Endothelial cell of umbilical vein (primary cell): ENCODE measurements around the gene NT5C1A. TPM values are rescaled to one million over a fixed set of nuclear protein-coding genes. Genes with fewer than 3 reads are reported as not detected.

Experiments
- BruUV-seq: library from RNA; stranded (reverse); fragments of 400-500 nt; replicated peaks from 2 replicates; lab custom pipeline; 2021; lab: Mats Ljungman, UMichigan
- CTCF ChIA-PET: fragments of 300-600, 350-600 bp; sonication (Branson Sonifier 250); formaldehyde crosslinking; loops from one replicate; lab custom pipeline; 2021; ENCODE audit warnings: antibody characterized with exemption, inconsistent platforms; lab: Charles Lee
- POLR2A ChIA-PET: fragments of 300-600, 350-600 bp; sonication (Branson Sonifier 250); formaldehyde crosslinking; loops from one replicate; lab custom pipeline; 2021; ENCODE audit warnings: antibody characterized with exemption, inconsistent platforms; lab: Charles Lee
- DNase-seq: peaks from one replicate; pipeline ENCODE4 v3.0.0-alpha.2; 2011; ENCODE audit warnings: low read depth, low spot score
- FAIRE-seq: peaks from 2 replicates; lab custom pipeline; 2011; peaks lifted over from hg19 to GRCh38; lab: Jason Lieb, UNC
- H2AFZ ChIP-seq: 2 replicates; pipeline ENCODE4 v1.6.0; 2012; ENCODE audit warnings: low read depth, low read length, control low read depth, inconsistent platforms
- H3K27ac ChIP-seq: 2 replicates; pipeline ENCODE4 v1.5.1; 2011; ENCODE audit warnings: low read depth, mild to moderate bottlenecking, control low read depth, low read length, moderate library complexity; ENCODE audit not compliant: insufficient read depth
- H3K27me3 ChIP-seq, 2 experiments: 2 replicates each; pipeline versions ENCODE4 v1.6.0 to v1.6.1; 2011; ENCODE audit warnings: low read length in 2 of 2, mixed read lengths in 1 of 2; ENCODE audit not compliant: control insufficient read depth in 2 of 2, insufficient read depth in 2 of 2
- H3K36me3 ChIP-seq, 2 experiments: 2 replicates in 1 of 2; 3 replicates in 1 of 2; pipeline ENCODE4 v1.5.1; 2011; ENCODE audit warnings: low read length in 2 of 2, mild to moderate bottlenecking in 1 of 2, moderate library complexity in 1 of 2; ENCODE audit not compliant: control insufficient read depth in 2 of 2, insufficient read depth in 2 of 2; ENCODE audit errors: extremely low read depth in 1 of 2
- H3K4me1 ChIP-seq: 3 replicates; pipeline ENCODE4 v1.5.1; 2011; ENCODE audit warnings: mild to moderate bottlenecking, low read length; ENCODE audit not compliant: control insufficient read depth, insufficient read depth; ENCODE audit errors: extremely low read depth
- H3K4me2 ChIP-seq: 2 replicates; pipeline ENCODE4 v1.6.1; 2011; ENCODE audit warnings: low read length, control low read depth, mixed read lengths; ENCODE audit not compliant: insufficient read depth
- H3K4me3 ChIP-seq, 3 experiments: fragments of 200-600 bp in 1 of 3; sonication (generic), shearing (Covaris generic) in 1 of 3; replicated peaks in 1 of 3; 2 replicates each; pipeline ENCODE4 v1.5.1; 2011 to 2016; ENCODE audit warnings: control low read depth in 3 of 3, low read length in 3 of 3, mild to moderate bottlenecking in 2 of 3, inconsistent platforms in 1 of 3, low read depth in 1 of 3, moderate library complexity in 1 of 3; ENCODE audit not compliant: insufficient read depth in 1 of 3
- H3K79me2 ChIP-seq: 2 replicates; pipeline ENCODE4 v1.6.0; 2012; ENCODE audit warnings: low read length, inconsistent platforms; ENCODE audit not compliant: control insufficient read depth, insufficient read depth
- H3K9ac ChIP-seq: replicated peaks from 2 replicates; pipeline ENCODE3; 2011; ENCODE audit warnings: low read length, control low read depth; ENCODE audit not compliant: insufficient read depth; ENCODE audit errors: extremely low read depth
- H3K9me1 ChIP-seq: replicated peaks from 3 replicates; pipeline ENCODE4 v1.6.0; 2011; ENCODE audit warnings: mild to moderate bottlenecking, low read length; ENCODE audit not compliant: control insufficient read depth, insufficient read depth; ENCODE audit errors: extremely low read depth
- H3K9me3 ChIP-seq: replicated peaks from 2 replicates; pipeline ENCODE4 v1.5.1; 2012; ENCODE audit warnings: low read length, inconsistent platforms; ENCODE audit not compliant: control insufficient read depth, insufficient read depth
- H4K20me1 ChIP-seq: replicated peaks from 2 replicates; pipeline ENCODE3; 2011; ENCODE audit warnings: mild to moderate bottlenecking, low read length; ENCODE audit not compliant: control insufficient read depth, insufficient read depth; ENCODE audit errors: extremely low read depth
- EZH2 ChIP-seq: IDR thresholded peaks from 2 replicates; pipeline ENCODE4 v1.6.1; 2012; ENCODE audit warnings: borderline replicate concordance, low read depth, mild to moderate bottlenecking, moderate library complexity, low read length, inconsistent platforms; ENCODE audit not compliant: severe bottlenecking
- GATA2 ChIP-seq: IDR thresholded peaks from 2 replicates; pipeline ENCODE4 v1.7.0; 2011; ENCODE audit warnings: low read depth, mild to moderate bottlenecking, moderate library complexity, mixed read lengths, low read length; ENCODE audit not compliant: insufficient read length, insufficient read depth
- JUN ChIP-seq: IDR thresholded peaks from 2 replicates; pipeline ENCODE4 v1.6.1; 2011; ENCODE audit warnings: borderline replicate concordance, low read depth; ENCODE audit not compliant: insufficient read length, insufficient read depth
- MYC ChIP-seq: IDR thresholded peaks from one replicate; pipeline ENCODE4 v1.6.1; 2011; ENCODE audit warnings: mild to moderate bottlenecking, low read depth, low read length
- dilution Hi-C: fragments of 300-500 bp; cut with MboI; formaldehyde crosslinking; loops from one replicate; pipeline ENCODE4 v1.15.0; 2019; ENCODE audit warnings: low sequenced_read_pairs; ENCODE audit not compliant: extremely low pct_ligation_motif_present
- intact Hi-C: fragments of 100-400 bp; cut with micrococcal nuclease; formaldehyde crosslinking; loops from one replicate; pipeline ENCODE4 v1.10.0; 2022
- polyA plus RNA-seq, 4 experiments: library from polyadenylated mRNA; depleted of rRNA in 3 of 4; stranded (reverse) in 3 of 4; unstranded in 1 of 4; fragments of >200 nt; gene quantifications; 2 replicates each; pipeline versions ENCODE4 v1.2.1 to v1.2.3, GENCODE V29; 2011 to 2012; ENCODE audit warnings: missing spikeins in 1 of 4
- total RNA-seq: library from RNA; stranded (reverse); gene quantifications from 2 replicates; pipeline ENCODE4 v1.2.3, GENCODE V29; 2021
- TF ChIP-seq, protein P1 (sequence below): IDR thresholded peaks from 2 replicates; pipeline ENCODE4 v1.6.1; 2011; ENCODE audit not compliant: insufficient read depth, insufficient read length
- TF ChIP-seq, protein P2 (sequence below), 2 donors: IDR thresholded peaks; 1 replicate in 1 of 2; 2 replicates in 1 of 2; pipeline ENCODE4 v1.5.1; 2011; ENCODE audit warnings: low read length in 2 of 2, mild to moderate bottlenecking in 2 of 2, moderate library complexity in 2 of 2, control low read depth in 1 of 2, inconsistent platforms in 1 of 2, low read depth in 1 of 2; ENCODE audit not compliant: insufficient read depth in 1 of 2; ENCODE audit errors: extremely low read depth in 1 of 2

Gene NT5C1A
- total and polyA plus RNA-seq, 2 donors (not counting 3 experiments of a cell fraction or from before 2014, with no cell fraction given) = not detected

DNA sequence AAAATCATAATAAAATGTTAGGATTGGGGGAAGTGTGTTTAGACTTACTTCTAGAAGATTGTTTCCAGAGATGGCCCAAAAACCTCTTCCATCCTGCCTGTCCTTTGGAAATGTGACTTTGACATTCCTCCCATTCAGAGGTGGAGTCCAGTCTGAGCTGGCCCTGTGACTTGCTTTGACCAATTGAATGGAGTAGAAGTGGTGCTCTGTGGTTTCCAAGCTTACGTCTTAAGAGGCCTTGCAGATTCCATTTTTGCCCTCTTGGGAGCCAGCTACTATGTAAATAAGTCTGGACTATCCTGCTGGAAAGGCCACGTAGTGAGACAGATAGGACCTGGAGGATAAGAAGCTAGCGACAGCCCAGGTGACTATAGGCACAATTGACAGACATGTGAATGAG lies 1.3 kb upstream of the NT5C1A start:
- dilution Hi-C loops (no loop called here), intact Hi-C loops (no loop called here)
- Histone ChIP-seq H4K20me1 (no peaks in the 10 kb centered on the region), H3K27me3 (peaks cover 41 to 46% of the 10 kb centered on the region in 2 experiments), H2AFZ (no peak overlapping the region), H3K27ac (no peak overlapping the region), H3K36me3 (no peaks in the 10 kb centered on the region), H3K9me3 (no peaks in the 10 kb centered on the region), H3K79me2 (no peaks in the 10 kb centered on the region), H3K4me3 (no peak overlapping the region), H3K4me1 (no peaks in the 10 kb centered on the region), H3K4me2 (no peak overlapping the region), H3K9me1 (no peaks in the 10 kb centered on the region), H3K9ac (no peak overlapping the region)
- BruUV-seq = no TSS peak
- DNase-seq = no peak
- FAIRE-seq = no peak
- TF ChIP-seq MYC (no peak), JUN (no peak)
- TF ChIP-seq, protein P1, sequence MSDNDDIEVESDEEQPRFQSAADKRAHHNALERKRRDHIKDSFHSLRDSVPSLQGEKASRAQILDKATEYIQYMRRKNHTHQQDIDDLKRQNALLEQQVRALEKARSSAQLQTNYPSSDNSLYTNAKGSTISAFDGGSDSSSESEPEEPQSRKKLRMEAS = no peak
- TF ChIP-seq, protein P2, sequence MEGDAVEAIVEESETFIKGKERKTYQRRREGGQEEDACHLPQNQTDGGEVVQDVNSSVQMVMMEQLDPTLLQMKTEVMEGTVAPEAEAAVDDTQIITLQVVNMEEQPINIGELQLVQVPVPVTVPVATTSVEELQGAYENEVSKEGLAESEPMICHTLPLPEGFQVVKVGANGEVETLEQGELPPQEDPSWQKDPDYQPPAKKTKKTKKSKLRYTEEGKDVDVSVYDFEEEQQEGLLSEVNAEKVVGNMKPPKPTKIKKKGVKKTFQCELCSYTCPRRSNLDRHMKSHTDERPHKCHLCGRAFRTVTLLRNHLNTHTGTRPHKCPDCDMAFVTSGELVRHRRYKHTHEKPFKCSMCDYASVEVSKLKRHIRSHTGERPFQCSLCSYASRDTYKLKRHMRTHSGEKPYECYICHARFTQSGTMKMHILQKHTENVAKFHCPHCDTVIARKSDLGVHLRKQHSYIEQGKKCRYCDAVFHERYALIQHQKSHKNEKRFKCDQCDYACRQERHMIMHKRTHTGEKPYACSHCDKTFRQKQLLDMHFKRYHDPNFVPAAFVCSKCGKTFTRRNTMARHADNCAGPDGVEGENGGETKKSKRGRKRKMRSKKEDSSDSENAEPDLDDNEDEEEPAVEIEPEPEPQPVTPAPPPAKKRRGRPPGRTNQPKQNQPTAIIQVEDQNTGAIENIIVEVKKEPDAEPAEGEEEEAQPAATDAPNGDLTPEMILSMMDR (IDR thresholded peaks at IDR 0.05; ENCODE audit: extremely low read depth in 1 of 2, insufficient read depth in 1 of 2, low read depth in 1 of 2, low read length in 2 of 2) = no peak
- ChIA-PET POLR2A (no interaction called here), CTCF (interaction anchor here (0.9 to 9.8 kb wide), 13 partner anchors 8 to 263 kb away, joined by 3 to 113 read pairs (median 5); partner anchors contain the start of gene HEYL)

DNA sequence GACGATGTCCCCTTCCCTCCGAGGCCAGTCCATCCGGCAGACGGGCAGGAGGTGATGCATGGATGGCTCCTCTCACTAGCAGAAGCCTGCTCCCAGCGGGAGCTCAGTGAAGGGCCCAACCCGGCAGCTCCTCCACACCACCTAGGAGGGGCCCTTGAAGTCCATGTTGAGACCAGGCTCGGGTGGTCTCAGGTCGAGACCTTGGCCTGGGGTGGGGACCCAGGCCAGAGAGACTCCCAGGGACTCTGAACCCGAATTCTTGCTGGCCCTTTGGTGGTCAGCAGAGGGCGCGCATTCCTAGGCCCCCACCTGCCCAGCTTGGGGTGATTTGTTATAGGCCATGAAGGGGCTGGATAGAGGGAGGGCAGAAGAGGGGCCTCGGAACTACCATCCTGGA lies 642 bp upstream of the NT5C1A start:
- H3K9ac ChIP-seq = no peak overlapping the region
- H3K27ac ChIP-seq = no peak overlapping the region
- H3K4me2 ChIP-seq = no peak overlapping the region
- dilution Hi-C loops = no loop called here
- no peak overlapping the region for H3K4me3 ChIP-seq
- no peak overlapping the region for H2AFZ ChIP-seq
- FAIRE-seq = peak; percentile 15
- no peaks in the 10 kb centered on the region for H3K36me3 ChIP-seq
- H3K79me2 ChIP-seq = no peaks in the 10 kb centered on the region
- H3K9me1 ChIP-seq = no peaks in the 10 kb centered on the region
- POLR2A ChIA-PET = no interaction called here
- peak; percentile 13 for DNase-seq
- no peaks in the 10 kb centered on the region for H4K20me1 ChIP-seq
- H3K9me3 ChIP-seq = no peaks in the 10 kb centered on the region
- CTCF ChIA-PET = interaction anchor here (0.7 to 9.8 kb wide), 15 partner anchors 8 to 264 kb away, joined by 3 to 113 read pairs (median 4); partner anchors contain the start of gene PPIE
- no TSS peak for BruUV-seq
- TF ChIP-seq, protein P2 (IDR thresholded peaks at IDR 0.05; ENCODE audit: extremely low read depth in 1 of 2, insufficient read depth in 1 of 2, low read depth in 1 of 2, low read length in 2 of 2) = peak; percentile 39 to 66
- TF ChIP-seq EZH2 (peak; percentile 11), GATA2 (no peak)
- intact Hi-C loops = loop anchor here (1.0 kb wide), 1 partner anchor 48 kb away; no protein-coding TSS in a partner anchor
- no peaks in the 10 kb centered on the region for H3K4me1 ChIP-seq
- peaks cover 42 to 49% of the 10 kb centered on the region in 2 experiments for H3K27me3 ChIP-seq
